GM18517 (cell line): ENCODE results near the gene PHC2.
"Not testable (repeated sequence)": the region's sequence is repeated elsewhere in the genome, so short reads cannot be mapped to it uniquely, and the experiment has no call there.

Experiments used
- ATAC-seq: cut with Tn5 transposase; IDR thresholded peaks from one replicate; pipeline ENCODE4 v1.9.1; 2021; ENCODE audit warnings: mild to moderate bottlenecking, moderate library complexity; ENCODE audit not compliant: unreplicated experiment

Gene PHC2

GRCh38 chr1:33298623-33299277 is 132.1 kb downstream of the PHC2 start:
- no peak for ATAC-seq

GRCh38 chr1:33297911-33298622 is 132.8 kb downstream of the PHC2 start:
- no peak for ATAC-seq

GRCh38 chr1:33296824-33297223 is 134.1 kb downstream of the PHC2 start:
- no peak for ATAC-seq

- ATAC-seq = no peak
These were observed 134.8 kb downstream of the PHC2 start for GRCh38 chr1:33296082-33296458.

GRCh38 chr1:33295450-33296081 is 135.3 kb downstream of the PHC2 start:
- no peak for ATAC-seq

GRCh38 chr1:33295023-33295422 is 135.9 kb downstream of the PHC2 start:
- no peak for ATAC-seq

GRCh38 chr1:33294071-33295010 is 136.6 kb downstream of the PHC2 start:
- no peak for ATAC-seq

GRCh38 chr1:33292726-33293340 is 138.1 kb downstream of the PHC2 start:
- ATAC-seq = no peak

- not testable (repeated sequence) for ATAC-seq
These were observed 140.3 kb downstream of the PHC2 start for GRCh38 chr1:33290615-33291014.

- ATAC-seq = no peak
These were observed 141.1 kb downstream of the PHC2 start for GRCh38 chr1:33289858-33290154.

- ATAC-seq = no peak
These were observed 141.7 kb downstream of the PHC2 start for GRCh38 chr1:33288976-33289857.

GRCh38 chr1:33287317-33287716 is 143.6 kb downstream of the PHC2 start:
- ATAC-seq = no peak

- ATAC-seq = no peak
These were observed 144.3 kb downstream of the PHC2 start for GRCh38 chr1:33286451-33287185.

- no peak for ATAC-seq
These were observed 146.8 kb downstream of the PHC2 start for GRCh38 chr1:33284049-33284448.

- ATAC-seq = no peak
These were observed 148.1 kb downstream of the PHC2 start for GRCh38 chr1:33282791-33283190.

- no peak for ATAC-seq
These were observed 149.2 kb downstream of the PHC2 start for GRCh38 chr1:33281554-33282303.

GRCh38 chr1:33280091-33280661 is 150.7 kb downstream of the PHC2 start:
- no peak for ATAC-seq

GRCh38 chr1:33277488-33278084 is 153.3 kb downstream of the PHC2 start:
- no peak for ATAC-seq
